ENCODE measurements around the gene SMNDC1. TPM values are rescaled to one million over a fixed set of nuclear protein-coding genes. Genes with fewer than 3 reads are reported as not detected.

The SMNDC1 gene
- total and polyA plus RNA-seq, 10 of the 15 experiments (the other 5 are each of a cell fraction or from before 2014, with no cell fraction given) = 4.6 to 37.2 (median 18.1) TPM

DNA sequence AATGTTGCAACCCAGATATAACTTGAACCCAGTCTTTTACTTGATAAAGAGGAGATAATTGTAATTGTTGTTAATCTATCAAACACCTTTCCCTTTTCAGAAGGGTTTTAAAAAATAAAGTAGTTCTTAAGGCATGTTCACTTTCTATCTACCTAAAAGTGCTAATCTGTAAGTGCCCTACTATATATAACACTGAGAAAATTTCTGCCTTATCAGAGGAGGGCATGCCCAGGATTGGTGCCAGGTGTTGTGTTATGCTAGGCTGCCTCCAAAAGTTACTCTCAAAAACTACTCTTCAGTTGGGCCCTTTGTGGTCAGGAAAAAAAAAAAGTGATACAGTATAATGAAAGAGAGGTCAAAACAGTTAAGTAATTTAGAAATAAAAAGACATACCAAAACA, 36.3 kb downstream of the SMNDC1 start:
- Histone ChIP-seq H3K36me3 (ENCODE audit: control insufficient read depth in 2 of 2, insufficient read depth in 2 of 2, low read length in 1 of 2) (no peaks in the 10 kb centered on the region), H3K4me2 (ENCODE audit: control insufficient read depth, insufficient read depth) (no peak overlapping the region), H3K4me3 (no peak overlapping the region), H2AFZ (ENCODE audit: control insufficient read depth, low read depth, low read length) (no peak overlapping the region), H3K9ac (ENCODE audit: control insufficient read depth, insufficient read depth, low read length) (no peak overlapping the region), H3K9me3 (replicated peaks; ENCODE audit: control insufficient read depth, insufficient read depth, low read length) (no peaks in the 10 kb centered on the region), H3K4me1 (ENCODE audit: control insufficient read depth, insufficient read depth, low read length) (peaks cover 3% of the 10 kb centered on the region), H4K20me1 (ENCODE audit: control insufficient read depth, insufficient read depth) (no peaks in the 10 kb centered on the region), H3K27ac (ENCODE audit: control insufficient read depth, insufficient read depth) (no peak overlapping the region), H3K27me3 (replicated peaks in 1 of 2; ENCODE audit: control insufficient read depth in 2 of 2, insufficient read depth in 2 of 2, low read length in 1 of 2) (peaks cover 0 to 3% of the 10 kb centered on the region in 2 experiments; a peak in 2 of 4 replicates), H3K79me2 (ENCODE audit: control insufficient read depth, insufficient read depth, low read length) (no peaks in the 10 kb centered on the region)
- TF ChIP-seq POU2F2 (IDR thresholded peaks at IDR 0.05; ENCODE audit: borderline replicate concordance, low read depth, low read length) (no peak), ETV6 (conservative IDR thresholded peaks at IDR 0.05 in 1 of 2, IDR thresholded peaks at IDR 0.05 in 1 of 2; ENCODE audit: borderline replicate concordance in 1 of 2, low read depth in 1 of 2) (no peak), SUZ12 (IDR thresholded peaks at IDR 0.05; ENCODE audit: unreplicated experiment) (no peak), TAF1 (IDR thresholded peaks at IDR 0.05; ENCODE audit: borderline replicate concordance, low read depth, low read length) (no peak), TCF12 (IDR thresholded peaks at IDR 0.05; ENCODE audit: low read depth, low read length) (no peak), RAD51 (IDR thresholded peaks at IDR 0.05) (no peak), RB1 (IDR thresholded peaks at IDR 0.05; ENCODE audit: borderline replicate concordance) (no peak)
- TF ChIP-seq, protein P1, sequence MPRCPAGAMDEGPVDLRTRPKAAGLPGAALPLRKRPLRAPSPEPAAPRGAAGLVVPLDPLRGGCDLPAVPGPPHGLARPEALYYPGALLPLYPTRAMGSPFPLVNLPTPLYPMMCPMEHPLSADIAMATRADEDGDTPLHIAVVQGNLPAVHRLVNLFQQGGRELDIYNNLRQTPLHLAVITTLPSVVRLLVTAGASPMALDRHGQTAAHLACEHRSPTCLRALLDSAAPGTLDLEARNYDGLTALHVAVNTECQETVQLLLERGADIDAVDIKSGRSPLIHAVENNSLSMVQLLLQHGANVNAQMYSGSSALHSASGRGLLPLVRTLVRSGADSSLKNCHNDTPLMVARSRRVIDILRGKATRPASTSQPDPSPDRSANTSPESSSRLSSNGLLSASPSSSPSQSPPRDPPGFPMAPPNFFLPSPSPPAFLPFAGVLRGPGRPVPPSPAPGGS (IDR thresholded peaks at IDR 0.05; ENCODE audit: borderline replicate concordance, insufficient read depth, low read depth, low read length, poor library complexity, severe bottlenecking) = no peak
- TF ChIP-seq, protein P2, sequence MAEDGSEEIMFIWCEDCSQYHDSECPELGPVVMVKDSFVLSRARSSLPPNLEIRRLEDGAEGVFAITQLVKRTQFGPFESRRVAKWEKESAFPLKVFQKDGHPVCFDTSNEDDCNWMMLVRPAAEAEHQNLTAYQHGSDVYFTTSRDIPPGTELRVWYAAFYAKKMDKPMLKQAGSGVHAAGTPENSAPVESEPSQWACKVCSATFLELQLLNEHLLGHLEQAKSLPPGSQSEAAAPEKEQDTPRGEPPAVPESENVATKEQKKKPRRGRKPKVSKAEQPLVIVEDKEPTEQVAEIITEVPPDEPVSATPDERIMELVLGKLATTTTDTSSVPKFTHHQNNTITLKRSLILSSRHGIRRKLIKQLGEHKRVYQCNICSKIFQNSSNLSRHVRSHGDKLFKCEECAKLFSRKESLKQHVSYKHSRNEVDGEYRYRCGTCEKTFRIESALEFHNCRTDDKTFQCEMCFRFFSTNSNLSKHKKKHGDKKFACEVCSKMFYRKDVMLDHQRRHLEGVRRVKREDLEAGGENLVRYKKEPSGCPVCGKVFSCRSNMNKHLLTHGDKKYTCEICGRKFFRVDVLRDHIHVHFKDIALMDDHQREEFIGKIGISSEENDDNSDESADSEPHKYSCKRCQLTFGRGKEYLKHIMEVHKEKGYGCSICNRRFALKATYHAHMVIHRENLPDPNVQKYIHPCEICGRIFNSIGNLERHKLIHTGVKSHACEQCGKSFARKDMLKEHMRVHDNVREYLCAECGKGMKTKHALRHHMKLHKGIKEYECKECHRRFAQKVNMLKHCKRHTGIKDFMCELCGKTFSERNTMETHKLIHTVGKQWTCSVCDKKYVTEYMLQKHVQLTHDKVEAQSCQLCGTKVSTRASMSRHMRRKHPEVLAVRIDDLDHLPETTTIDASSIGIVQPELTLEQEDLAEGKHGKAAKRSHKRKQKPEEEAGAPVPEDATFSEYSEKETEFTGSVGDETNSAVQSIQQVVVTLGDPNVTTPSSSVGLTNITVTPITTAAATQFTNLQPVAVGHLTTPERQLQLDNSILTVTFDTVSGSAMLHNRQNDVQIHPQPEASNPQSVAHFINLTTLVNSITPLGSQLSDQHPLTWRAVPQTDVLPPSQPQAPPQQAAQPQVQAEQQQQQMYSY (CRISPR knock-in tag; IDR thresholded peaks at IDR 0.05) = no peak
- no peak for DNase-seq (ENCODE audit: low read depth, low spot score)
- ChIA-PET SMC1A (ENCODE audit: uncharacterized antibody, unreplicated experiment) (interaction anchor here (1.1 to 3.0 kb wide), 2 partner anchors 11 to 15 kb away, joined by 3 to 10 read pairs; no protein-coding TSS in a partner anchor), CTCF (interaction anchor here (1.1 to 2.4 kb wide), 4 partner anchors 10 to 132 kb away, joined by 3 to 7 read pairs (median 6); no protein-coding TSS in a partner anchor), RAD21 (ENCODE audit: unreplicated experiment) (no interaction called here), POLR2A (interaction anchor here (0.6 to 1.0 kb wide), 2 partner anchors 57 to 189 kb away, joined by 3 read pairs; no protein-coding TSS in a partner anchor)
- intact Hi-C loops (cut with micrococcal nuclease; ENCODE audit: unreplicated experiment) (no loop called here), in situ Hi-C loops (cut with MboI) (no loop called here)
- ATAC-seq = no peak
- BruUV-seq (replicated peaks) = no TSS peak
- no peak for FAIRE-seq
